ENCODE data around the gene HOXC6.

Gene HOXC6

GRCh38 chr12:54020591-54021405, 7.4 kb upstream of the HOXC6 start:
- no peak for TF ChIP-seq CTCF (IDR thresholded peaks at IDR 0.05; ENCODE audit: low read depth, low read length, missing control alignments)
- no peak for DNase-seq (ENCODE audit: low read depth)
- in situ Hi-C loops (cut with HindIII; ENCODE audit: low sequenced_read_pairs), result no loop called here
- H3K4me3 ChIP-seq (ENCODE audit: low read depth, low read length), result no peak overlapping the region

DNA sequence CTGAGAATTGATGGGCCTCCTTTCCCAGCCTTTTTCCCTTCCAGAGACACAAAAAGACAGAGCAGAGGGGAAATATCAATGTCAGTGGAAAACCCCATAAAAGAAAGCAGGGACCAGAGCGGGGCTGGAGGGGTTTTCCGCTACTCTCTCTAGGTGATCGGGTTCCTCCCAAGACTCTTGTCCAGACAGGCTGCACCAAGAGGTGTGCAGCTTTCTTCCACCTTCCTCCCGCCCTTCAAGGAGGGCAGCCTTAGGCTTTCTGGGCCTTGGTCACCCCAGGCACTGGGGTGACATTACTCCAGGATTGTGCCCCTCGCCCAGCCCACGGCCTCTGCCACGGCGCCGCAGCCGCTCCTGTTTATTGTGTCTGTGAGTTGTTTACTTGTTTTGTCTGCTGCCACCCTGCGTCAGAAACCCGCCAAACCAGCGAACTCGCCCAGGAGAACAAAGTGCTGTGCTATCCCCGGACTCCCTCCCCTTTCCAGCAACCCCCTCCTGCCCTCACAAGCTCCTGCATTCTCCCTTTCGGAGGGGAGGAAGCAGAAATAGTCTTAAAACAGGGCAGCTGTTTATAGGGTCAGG, 6.7 kb upstream of the HOXC6 start:
- no peak for DNase-seq (ENCODE audit: low read depth)
- H3K4me3 ChIP-seq (ENCODE audit: low read depth, low read length), result no peak overlapping the region
- in situ Hi-C loops (cut with HindIII; ENCODE audit: low sequenced_read_pairs), result no loop called here
- no peak for TF ChIP-seq CTCF (IDR thresholded peaks at IDR 0.05; ENCODE audit: low read depth, low read length, missing control alignments)

GRCh38 chr12:54022960-54023884, 5.0 kb upstream of the HOXC6 start:
- TF ChIP-seq CTCF (IDR thresholded peaks at IDR 0.05; ENCODE audit: low read depth, low read length, missing control alignments), result no peak
- DNase-seq (ENCODE audit: low read depth), result no peak
- in situ Hi-C loops (cut with HindIII; ENCODE audit: low sequenced_read_pairs), result no loop called here
- H3K4me3 ChIP-seq (ENCODE audit: low read depth, low read length), result no peak overlapping the region

DNA sequence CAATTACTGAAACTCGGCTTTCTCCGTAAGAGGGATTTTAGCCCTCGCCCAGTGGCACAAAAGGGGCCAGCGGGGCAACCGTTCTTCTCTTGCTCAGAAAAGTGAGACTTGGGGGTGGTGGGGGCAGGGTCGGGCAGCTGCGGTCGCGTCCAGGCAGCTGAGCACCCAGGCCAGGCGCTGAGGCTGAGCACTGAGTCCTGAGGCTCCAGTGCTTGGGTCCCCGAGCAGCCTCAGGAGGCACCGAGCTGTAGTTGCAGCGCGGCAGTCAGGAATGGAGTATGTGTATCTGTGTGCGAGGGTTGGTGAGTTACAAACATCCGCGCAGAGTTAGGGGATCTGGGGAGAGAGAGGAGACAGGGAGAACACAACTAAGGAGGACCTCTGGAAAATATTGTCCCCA, 4.1 kb upstream of the HOXC6 start:
- TF ChIP-seq CTCF (IDR thresholded peaks at IDR 0.05; ENCODE audit: low read depth, low read length, missing control alignments), result no peak
- in situ Hi-C loops (cut with HindIII; ENCODE audit: low sequenced_read_pairs), result no loop called here
- DNase-seq (ENCODE audit: low read depth), result no peak
- H3K4me3 ChIP-seq (ENCODE audit: low read depth, low read length), result no peak overlapping the region

DNA sequence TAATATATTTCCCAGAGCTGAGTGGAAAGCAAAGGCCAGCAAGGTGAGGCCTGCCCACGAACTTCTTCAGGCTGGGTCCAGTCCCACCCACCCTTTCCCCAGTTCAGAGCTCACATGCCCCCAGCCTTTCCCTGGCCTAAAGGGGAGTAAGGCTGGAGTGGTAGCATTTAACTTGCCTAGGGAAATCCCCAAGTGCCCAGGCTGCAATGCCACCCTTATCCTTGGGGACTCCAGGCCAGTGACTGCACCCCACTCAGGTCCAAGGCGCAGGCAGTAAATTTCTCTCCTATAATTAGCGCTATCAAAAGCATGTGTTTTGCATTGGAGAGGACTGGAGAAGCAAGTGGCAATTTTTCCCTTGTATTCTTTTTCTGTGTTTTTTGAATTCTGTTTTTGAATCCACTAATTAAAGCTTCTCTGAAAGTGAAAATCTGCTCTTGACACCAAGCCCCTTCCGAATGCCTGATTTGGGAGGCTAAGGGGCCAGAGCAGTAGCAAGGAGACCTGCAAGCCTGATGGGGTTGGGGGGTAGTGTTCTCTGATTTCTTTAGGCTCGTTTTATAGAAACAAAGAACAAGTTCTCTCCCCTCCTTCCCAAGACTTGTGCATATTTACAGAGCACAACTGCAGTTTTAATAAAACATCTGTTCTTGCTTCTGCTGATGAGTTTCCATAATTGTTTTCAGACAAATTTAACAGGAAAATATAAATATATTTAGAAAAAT, 3.5 kb upstream of the HOXC6 start:
- H3K4me3 ChIP-seq (ENCODE audit: low read depth, low read length), result no peak overlapping the region
- DNase-seq (ENCODE audit: low read depth), result no peak
- in situ Hi-C loops (cut with HindIII; ENCODE audit: low sequenced_read_pairs), result no loop called here
- TF ChIP-seq CTCF (IDR thresholded peaks at IDR 0.05; ENCODE audit: low read depth, low read length, missing control alignments), result no peak

Measured in astrocyte of the cerebellum (primary cell).